ENCODE data around the gene PDE8B. TPM values are rescaled to one million over a fixed set of nuclear protein-coding genes. Genes with fewer than 3 reads are reported as not detected.
"Not testable (repeated sequence)": the region's sequence is repeated elsewhere in the genome, so short reads cannot be mapped to it uniquely, and the experiment has no call there.

PDE8B gene
- total RNA-seq, 2 experiments from 2014 or later = not detected

DNA sequence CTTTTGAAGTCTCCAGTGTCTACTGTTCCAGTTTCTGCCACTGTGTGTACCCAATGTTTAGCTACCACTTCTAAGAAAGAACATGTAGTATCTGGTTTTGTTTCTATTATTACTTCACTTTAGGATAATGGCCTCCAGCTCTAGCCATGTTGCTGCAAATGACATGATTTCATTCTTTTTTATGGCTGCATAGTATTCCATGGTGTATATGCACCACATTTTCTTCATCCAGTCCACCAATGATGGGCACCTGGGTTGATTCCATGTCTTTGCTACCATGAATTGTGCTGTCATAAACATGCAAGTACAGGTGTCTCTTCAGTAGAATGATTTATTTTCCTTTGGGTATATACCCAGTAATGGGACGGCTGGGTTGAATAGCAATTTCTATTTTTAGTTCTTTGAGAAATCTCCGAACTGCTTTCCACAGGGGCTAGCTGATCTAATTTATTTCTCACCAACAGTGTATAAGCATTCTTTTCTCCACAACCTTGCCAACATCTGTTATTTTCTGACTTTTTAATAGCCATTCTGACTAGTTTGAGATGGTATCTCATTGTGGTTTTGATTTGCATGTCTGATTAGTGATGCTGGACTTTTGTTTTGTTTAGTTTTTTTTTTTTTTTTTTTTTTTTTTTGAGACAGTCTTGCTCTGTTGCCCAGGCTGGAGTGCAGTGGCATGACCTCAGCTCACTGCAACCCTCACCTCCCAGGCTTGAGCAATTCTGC is 212.7 kb downstream of the PDE8B start:
- ChIA-PET CTCF (no interaction called here), POLR2A (no interaction called here)

- ChIA-PET POLR2A (no interaction called here), CTCF (no interaction called here)
Observed at GRCh38 chr5:77424921-77425320, 214.4 kb downstream of the PDE8B start.

DNA sequence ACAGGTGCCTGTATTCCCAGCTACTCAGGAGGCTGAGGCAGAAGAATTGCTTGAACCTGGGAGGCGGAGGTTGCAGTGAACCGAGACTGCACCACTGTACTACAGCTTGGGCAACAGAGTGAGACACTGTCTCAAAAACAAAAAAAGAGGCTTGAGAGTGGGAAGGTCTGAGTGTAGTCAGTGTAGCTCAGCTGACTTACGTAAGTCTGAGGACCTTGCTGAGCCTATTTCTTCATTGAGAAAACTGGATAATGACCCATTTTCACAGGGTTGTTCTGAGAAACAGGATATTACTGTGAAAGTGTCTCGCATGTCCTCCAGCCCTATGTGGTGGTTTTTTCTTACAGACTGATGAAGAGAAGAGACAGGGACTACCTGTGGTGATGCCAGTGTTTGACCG is 214.9 kb downstream of the PDE8B start:
- POLR2A ChIA-PET = no interaction called here
- CTCF ChIA-PET = no interaction called here

DNA sequence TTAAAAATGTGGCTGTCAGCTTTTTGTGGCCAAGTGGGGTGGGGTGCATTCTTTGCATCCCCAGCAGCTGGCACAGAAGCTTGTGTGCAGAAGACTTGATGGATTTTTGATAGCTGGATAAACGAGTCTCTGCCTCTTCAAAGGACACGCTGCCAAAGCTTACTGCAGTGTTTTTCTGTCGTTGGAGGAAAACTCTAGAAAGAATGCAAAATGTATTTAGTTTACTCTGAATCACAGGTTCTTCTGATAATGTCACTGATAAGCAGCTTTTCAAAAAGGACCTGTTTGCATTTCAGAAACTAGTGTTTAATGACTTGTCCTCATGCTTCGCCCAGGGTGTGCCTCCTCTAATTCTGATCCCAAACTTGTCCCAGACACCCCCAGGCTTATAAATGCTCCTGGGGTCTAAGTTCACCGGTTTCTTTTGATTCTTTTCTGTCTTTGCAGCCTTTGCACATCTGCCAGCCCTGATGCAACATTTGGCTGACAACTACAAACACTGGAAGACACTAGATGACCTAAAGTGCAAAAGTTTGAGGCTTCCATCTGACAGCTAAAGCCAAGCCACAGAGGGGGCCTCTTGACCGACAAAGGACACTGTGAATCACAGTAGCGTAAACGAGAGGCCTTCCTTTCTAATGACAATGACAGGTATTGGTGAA is 215.6 kb downstream of the PDE8B start:
- POLR2A ChIA-PET = interaction anchor here (0.6 kb wide), 1 partner anchor 75 kb away, joined by 3 read pairs; no protein-coding TSS in a partner anchor

GRCh38 chr5:77426670-77427069 is 216.2 kb downstream of the PDE8B start:
- ChIA-PET CTCF (interaction anchor here (0.7 kb wide), 1 partner anchor 9 kb away, joined by 3 read pairs; no protein-coding TSS in a partner anchor), POLR2A (interaction anchor here (0.6 kb wide), 1 partner anchor 76 kb away, joined by 3 read pairs; no protein-coding TSS in a partner anchor)

More for the DNA sequence above, 215.6 kb downstream of the PDE8B start:
- CTCF ChIA-PET = interaction anchor here (0.7 kb wide), 1 partner anchor 8 kb away, joined by 3 read pairs; no protein-coding TSS in a partner anchor

DNA sequence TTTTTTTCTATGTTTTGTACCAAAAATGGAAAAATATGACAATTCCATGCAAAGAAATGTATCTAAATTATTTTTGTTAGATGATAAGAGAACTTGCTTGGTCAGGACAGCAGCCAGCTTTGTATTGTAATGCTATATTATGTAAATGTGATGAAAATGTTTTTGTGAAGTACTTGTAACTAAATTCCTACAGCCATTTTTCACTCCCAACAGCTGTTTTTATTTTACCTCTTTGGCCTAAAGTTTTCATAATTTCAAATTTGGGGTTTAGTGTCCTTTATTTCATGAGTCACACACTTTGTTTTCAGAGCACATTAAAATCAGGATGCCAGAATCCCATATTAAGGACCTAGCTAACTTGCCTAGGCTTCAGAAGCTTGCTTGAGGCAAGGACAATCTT is 217.5 kb downstream of the PDE8B start:
- CTCF ChIA-PET = no interaction called here
- POLR2A ChIA-PET = no interaction called here

GRCh38 chr5:77428526-77428925 is 218.0 kb downstream of the PDE8B start:
- ChIA-PET POLR2A (no interaction called here), CTCF (no interaction called here)

- ChIA-PET CTCF (no interaction called here), POLR2A (no interaction called here)
Observed at GRCh38 chr5:77430726-77431125, 220.2 kb downstream of the PDE8B start.

DNA sequence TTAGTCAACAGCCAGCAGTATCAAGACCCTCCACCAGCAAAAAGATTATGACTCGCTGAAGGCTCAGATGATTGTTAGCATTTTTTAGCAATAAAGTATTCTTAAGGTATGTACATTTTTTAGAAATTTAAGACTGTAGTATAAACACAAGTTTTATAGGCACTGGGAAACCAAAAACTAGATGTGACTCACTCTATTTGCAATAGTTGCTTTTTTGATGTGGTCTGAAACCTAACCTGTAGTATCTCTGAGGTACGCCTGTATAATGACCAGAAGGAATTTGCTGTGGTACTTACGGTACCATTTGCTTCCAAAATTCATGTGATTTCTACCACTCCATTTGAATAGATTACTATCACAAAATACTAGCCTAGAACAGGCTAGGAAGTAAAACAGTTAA is 220.8 kb downstream of the PDE8B start:
- ChIA-PET CTCF (no interaction called here), POLR2A (no interaction called here)

- CTCF ChIA-PET = no interaction called here
Observed at GRCh38 chr5:77431719-77432118, 221.2 kb downstream of the PDE8B start.

DNA sequence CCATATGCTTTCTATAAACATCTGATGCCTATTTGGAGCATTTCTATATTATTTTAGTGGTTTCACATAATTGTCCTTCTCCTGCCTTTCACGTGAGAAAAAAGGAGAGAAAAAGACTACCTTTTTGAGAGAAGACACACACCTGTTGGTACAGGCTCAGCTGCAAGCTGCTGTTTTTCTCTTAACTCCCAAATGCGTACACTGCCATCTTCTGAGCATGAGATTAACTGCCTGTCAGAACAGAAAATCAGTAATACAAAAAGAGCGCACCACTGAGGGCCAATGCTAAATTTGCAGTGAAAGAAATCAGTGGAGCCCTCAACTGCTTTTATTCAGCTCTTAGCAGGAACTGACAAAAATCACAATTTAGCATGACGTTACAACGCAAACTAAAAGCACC is 226.7 kb downstream of the PDE8B start:
- ChIA-PET POLR2A (no interaction called here), CTCF (interaction anchor here (1.6 kb wide), 1 partner anchor 55 kb away, joined by 3 read pairs; no protein-coding TSS in a partner anchor)

More at GRCh38 chr5:77431719-77432118, 221.2 kb downstream of the PDE8B start:
- POLR2A ChIA-PET = no interaction called here

- ChIA-PET POLR2A (no interaction called here), CTCF (no interaction called here)
Observed at GRCh38 chr5:77438071-77438470, 227.6 kb downstream of the PDE8B start.

- POLR2A ChIA-PET = no interaction called here
- CTCF ChIA-PET = no interaction called here
Observed at GRCh38 chr5:77443670-77444069, 233.2 kb downstream of the PDE8B start.

DNA sequence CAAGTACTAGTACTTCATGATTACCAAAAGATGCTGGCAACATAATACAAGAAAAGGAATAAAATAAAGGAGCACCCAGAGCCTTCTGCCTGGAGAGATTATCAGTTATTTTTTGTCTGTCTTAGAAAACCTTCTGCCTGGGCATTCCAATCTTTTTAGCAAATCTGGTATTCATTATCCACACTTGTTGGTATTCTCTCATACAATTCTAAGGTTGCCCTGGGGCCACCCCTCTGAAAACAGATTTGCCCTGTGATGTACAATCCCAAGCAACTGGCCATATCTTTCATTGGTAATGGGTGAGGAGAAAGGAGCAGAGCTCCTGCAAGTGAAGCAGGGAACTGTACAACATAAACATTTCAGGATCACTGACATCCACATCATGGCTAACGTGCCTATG is 233.9 kb downstream of the PDE8B start:
- CTCF ChIA-PET = no interaction called here
- POLR2A ChIA-PET = no interaction called here

DNA sequence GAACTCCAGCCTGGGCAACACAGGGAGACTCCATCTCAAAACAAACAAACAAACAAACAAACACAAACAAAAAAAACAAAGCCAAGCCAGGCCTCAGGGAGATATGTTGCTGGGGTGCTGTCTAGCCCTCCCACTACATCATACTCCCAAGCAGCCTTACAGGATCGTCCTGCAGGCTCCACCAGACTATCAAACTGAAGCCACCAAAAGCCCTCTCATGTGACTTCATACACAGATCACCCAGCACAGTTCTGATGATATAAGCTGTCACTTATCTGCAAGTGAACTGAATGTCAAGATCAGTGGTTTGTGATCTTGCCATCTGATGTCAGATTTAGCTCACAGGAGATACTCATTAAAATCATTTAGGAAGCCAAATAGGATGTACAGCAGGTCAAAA is 238.4 kb downstream of the PDE8B start:
- POLR2A ChIA-PET = no interaction called here
- CTCF ChIA-PET = no interaction called here

- POLR2A ChIA-PET = no interaction called here
- CTCF ChIA-PET = no interaction called here
Observed at GRCh38 chr5:77449277-77449676, 238.8 kb downstream of the PDE8B start.

- ChIA-PET CTCF (no interaction called here), POLR2A (no interaction called here)
Observed at GRCh38 chr5:77449981-77450380, 239.5 kb downstream of the PDE8B start.

GRCh38 chr5:77452351-77452750 is 241.9 kb downstream of the PDE8B start:
- CTCF ChIA-PET = no interaction called here
- POLR2A ChIA-PET = no interaction called here

DNA sequence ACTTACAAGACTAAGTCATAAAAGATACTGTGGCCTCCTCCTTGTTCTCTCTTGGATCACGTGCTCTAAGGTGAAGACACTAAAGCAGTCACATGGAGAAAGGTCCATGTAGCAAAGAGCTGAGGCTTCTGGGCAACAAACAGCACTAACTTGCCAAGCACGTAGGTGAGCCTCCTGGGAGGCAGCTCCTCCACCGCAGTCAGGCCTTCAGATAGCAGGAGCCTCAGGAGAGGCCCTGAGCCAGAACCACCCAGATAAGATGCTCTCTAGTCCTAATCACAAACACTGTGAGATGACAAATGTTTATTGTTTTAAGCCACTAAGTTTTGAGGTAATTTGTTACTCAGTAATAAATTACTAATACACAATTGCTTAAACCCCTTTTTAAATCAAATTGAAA is 243.6 kb downstream of the PDE8B start:
- ChIA-PET CTCF (interaction anchor here (0.6 kb wide), 1 partner anchor 594 kb away, joined by 3 read pairs; no protein-coding TSS in a partner anchor), POLR2A (no interaction called here)

DNA sequence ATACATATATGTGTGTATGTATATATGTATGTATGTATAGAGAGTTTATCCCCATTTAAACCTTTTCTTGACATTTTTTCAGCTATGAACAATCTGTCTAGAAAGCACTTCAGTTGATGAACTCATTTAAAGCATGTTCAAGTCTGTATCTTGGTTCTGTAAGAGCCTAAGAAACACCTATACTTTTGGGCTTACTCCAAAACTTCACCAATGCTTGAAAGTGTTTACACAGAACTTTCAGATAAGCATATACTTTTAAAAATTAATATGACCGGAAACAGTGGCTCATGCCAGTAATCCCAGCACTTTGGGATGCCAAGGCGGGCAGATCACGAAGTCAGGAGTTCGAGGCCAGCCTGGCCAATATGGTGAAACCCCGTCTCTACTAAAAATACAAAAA is 250.8 kb downstream of the PDE8B start:
- ChIA-PET POLR2A (no interaction called here), CTCF (no interaction called here)

DNA sequence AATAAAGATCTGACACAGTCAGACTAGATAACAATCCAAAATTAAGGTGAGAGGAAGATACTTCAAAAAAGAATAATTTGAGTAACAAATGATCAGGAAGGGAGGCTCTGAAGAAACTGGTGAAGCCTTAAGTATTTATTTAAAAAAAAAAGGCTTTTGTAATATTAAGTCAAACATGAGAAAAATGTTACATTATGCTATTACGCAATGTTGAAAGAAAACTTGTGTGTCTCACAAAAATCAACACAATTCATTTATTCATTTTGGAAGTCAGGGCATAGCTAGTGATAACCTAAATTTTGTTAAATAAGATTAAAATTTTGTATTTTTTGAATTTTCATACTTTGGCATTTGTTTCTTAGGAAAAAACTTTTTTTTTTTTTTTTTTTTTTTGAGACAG is 253.4 kb downstream of the PDE8B start:
- ChIA-PET POLR2A (no interaction called here), CTCF (no interaction called here)

DNA sequence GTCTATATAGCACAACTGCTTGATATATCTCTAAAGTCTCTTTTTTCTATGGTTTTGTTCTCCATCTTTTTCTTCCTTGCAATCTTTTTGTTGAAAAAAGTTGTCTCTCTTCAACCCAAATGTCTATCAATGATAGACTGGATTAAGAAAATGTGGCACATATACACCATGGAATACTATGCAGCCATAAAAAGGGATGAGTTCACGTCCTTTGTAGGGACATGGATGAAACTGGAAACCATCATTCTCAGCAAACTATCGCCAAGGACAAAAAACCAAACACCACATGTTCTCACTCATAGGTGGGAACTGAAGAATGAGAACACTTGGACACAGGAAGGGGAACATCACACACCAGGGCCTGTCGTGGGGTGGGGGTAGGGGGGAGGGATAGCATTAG is 258.4 kb downstream of the PDE8B start:
- POLR2A ChIA-PET, CTCF ChIA-PET: not testable (repeated sequence)

All from activated CD8-positive, alpha-beta memory T cell treated with anti-CD3 and anti-CD28 coated beads for 36 hours (primary cell).